Suprapubic skin (tissue), 4 donors: ENCODE results near the gene UNC13B. TPM values are rescaled to one million over a fixed set of nuclear protein-coding genes. Genes with fewer than 3 reads are reported as not detected.

ENCODE experiments used
- DNase-seq, 2 donors: peaks; one replicate each; pipeline ENCODE4 v3.0.0-alpha.2; 2019; ENCODE audit warnings: low spot score in 2 of 2
- H3K27ac ChIP-seq: fragments of 200-600 bp; sonication (generic); one replicate; pipeline ENCODE4 v1.5.1; 2019
- H3K27me3 ChIP-seq: fragments of 200-600 bp; sonication (generic); one replicate; pipeline ENCODE4 v1.5.1; 2019
- H3K36me3 ChIP-seq: fragments of 200-600 bp; sonication (generic); one replicate; pipeline ENCODE4 v1.5.1; 2019
- H3K4me1 ChIP-seq: fragments of 200-600 bp; sonication (generic); one replicate; pipeline ENCODE4 v1.5.1; 2019
- H3K4me3 ChIP-seq: fragments of 200-600 bp; sonication (generic); one replicate; pipeline ENCODE4 v1.5.1; 2019; ENCODE audit warnings: mild to moderate bottlenecking
- H3K9me3 ChIP-seq: fragments of 200-600 bp; sonication (generic); one replicate; pipeline ENCODE4 v1.5.1; 2019
- EP300 ChIP-seq: sonication (generic); formaldehyde crosslinking; IDR thresholded peaks from one replicate; pipeline ENCODE4 v1.6.1; 2017; ENCODE audit warnings: antibody characterized with exemption
- POLR2A ChIP-seq, 2 donors: fragments of 450-650 bp; IDR thresholded peaks; one replicate each; pipeline ENCODE4 v1.6.1; 2017; ENCODE audit warnings: antibody characterized with exemption in 2 of 2, mild to moderate bottlenecking in 2 of 2, moderate library complexity in 2 of 2
- POLR2AphosphoS5 ChIP-seq, 3 donors: sonication (generic); formaldehyde crosslinking; IDR thresholded peaks; one replicate each; pipeline ENCODE4 v1.6.1; 2017; ENCODE audit warnings: antibody characterized with exemption in 3 of 3
- WGBS: methylation state at CpG from one replicate; pipeline ENCODE4 v1.1.5; 2018; 5-methylcytosine and 5-hydroxymethylcytosine counted together
- total RNA-seq, 4 donors: library from RNA; depleted of rRNA; stranded (reverse); fragments of >200 nt; gene quantifications; one replicate each; pipeline ENCODE4 v1.1.0, GENCODE V29; 2016
- TF ChIP-seq, protein P1 (sequence below), 2 donors: fragments of 200-600 bp in 1 of 2; fragments of 450-650 bp in 1 of 2; sonication (generic) in 1 of 2; IDR thresholded peaks; one replicate each; pipeline ENCODE4 v1.5.1; 2016 to 2019; ENCODE audit warnings: antibody characterized with exemption in 2 of 2, mild to moderate bottlenecking in 1 of 2, moderate library complexity in 1 of 2

UNC13B gene
- total RNA-seq, 4 donors from 2014 or later = 27.8 to 43.2 (median 30.6) TPM

DNA sequence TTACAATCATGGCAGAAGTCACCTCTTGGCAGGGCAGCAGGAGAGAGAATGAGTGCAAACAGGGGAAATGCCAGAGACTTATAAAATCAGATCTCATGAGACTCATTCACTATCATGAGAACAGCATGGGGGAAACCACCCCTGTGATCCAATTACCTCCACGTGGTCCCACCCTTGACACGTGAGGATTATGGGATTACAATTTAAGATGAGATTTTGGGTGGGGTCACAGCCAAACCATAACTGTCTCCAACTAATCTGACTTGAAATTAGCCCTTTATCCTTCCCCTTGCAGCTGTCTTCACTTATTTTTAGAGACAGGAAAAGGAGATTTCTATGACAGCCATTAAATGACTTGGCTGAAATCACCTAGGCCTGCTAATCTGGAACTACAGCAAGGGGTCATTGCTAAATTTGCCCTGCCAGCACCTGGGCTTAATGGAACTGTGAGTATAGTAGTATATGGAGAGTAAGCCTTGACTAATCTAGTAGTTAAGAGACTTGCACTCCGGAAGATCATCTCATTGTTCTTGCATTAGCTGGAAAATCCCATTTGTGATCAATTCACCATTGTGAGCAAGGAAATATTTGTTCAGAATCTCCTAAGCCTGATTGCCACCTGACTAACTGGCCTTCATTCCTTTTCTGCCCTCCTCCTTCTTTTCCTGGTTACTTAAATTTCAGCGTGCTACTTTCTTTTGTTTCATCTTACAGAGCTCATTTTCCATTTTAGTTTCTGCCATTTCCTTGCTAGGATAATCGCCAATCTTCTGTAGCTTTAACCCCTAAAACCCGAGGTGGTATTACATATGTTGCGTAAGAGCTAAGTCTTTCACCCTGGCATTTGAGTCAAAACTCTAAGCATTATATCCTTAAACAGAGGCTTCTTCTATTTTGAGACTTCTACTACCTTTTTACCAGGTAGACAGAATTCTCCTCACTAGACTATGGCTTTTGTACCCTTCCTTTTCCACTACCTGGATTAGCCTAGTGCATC is 262.8 kb downstream of the UNC13B start:
- Histone ChIP-seq H3K4me1 (no peaks in the 10 kb centered on the region), H3K27me3 (no peaks in the 10 kb centered on the region), H3K36me3 (no peaks in the 10 kb centered on the region), H3K27ac (no peak overlapping the region), H3K9me3 (peaks cover 4% of the 10 kb centered on the region), H3K4me3 (no peak overlapping the region)
- DNase-seq = no peak
- 69% methylated on average over 7 of the region's 7 CpGs for WGBS
- no peak for TF ChIP-seq POLR2A (IDR thresholded peaks at IDR 0.05)
- no peak for TF ChIP-seq EP300
- TF ChIP-seq, protein P1, sequence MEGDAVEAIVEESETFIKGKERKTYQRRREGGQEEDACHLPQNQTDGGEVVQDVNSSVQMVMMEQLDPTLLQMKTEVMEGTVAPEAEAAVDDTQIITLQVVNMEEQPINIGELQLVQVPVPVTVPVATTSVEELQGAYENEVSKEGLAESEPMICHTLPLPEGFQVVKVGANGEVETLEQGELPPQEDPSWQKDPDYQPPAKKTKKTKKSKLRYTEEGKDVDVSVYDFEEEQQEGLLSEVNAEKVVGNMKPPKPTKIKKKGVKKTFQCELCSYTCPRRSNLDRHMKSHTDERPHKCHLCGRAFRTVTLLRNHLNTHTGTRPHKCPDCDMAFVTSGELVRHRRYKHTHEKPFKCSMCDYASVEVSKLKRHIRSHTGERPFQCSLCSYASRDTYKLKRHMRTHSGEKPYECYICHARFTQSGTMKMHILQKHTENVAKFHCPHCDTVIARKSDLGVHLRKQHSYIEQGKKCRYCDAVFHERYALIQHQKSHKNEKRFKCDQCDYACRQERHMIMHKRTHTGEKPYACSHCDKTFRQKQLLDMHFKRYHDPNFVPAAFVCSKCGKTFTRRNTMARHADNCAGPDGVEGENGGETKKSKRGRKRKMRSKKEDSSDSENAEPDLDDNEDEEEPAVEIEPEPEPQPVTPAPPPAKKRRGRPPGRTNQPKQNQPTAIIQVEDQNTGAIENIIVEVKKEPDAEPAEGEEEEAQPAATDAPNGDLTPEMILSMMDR (IDR thresholded peaks at IDR 0.05) = no peak
- no peak for TF ChIP-seq POLR2AphosphoS5 (IDR thresholded peaks at IDR 0.05)

DNA sequence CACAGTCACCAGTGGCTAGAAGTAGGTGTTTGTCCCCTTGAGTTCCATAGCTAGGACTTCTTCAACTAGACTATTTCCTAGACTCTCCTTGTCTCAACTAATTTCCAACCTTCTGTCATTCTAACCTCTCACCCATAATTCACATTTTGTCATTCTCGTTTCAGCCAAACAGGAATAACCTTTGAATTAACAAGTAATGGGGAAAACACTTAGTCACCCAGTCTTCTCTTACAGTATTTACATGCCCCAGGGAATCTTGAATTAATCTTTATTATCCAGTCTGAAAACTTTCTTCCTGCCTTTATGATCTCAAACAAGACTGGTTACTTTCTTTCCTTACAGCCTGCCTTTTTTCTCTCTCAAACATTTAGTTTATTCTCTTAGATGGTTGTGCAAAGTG is 264.8 kb downstream of the UNC13B start:
- Histone ChIP-seq H3K36me3 (no peaks in the 10 kb centered on the region), H3K9me3 (peaks cover 4% of the 10 kb centered on the region), H3K27ac (no peak overlapping the region), H3K4me1 (no peaks in the 10 kb centered on the region), H3K27me3 (no peaks in the 10 kb centered on the region), H3K4me3 (no peak overlapping the region)
- TF ChIP-seq POLR2A (IDR thresholded peaks at IDR 0.05) (no peak), EP300 (no peak), POLR2AphosphoS5 (IDR thresholded peaks at IDR 0.05) (no peak)
- TF ChIP-seq, protein P1 (IDR thresholded peaks at IDR 0.05) = no peak
- 33% methylated on average over 1 of the region's 1 CpG for WGBS
- DNase-seq = no peak

DNA sequence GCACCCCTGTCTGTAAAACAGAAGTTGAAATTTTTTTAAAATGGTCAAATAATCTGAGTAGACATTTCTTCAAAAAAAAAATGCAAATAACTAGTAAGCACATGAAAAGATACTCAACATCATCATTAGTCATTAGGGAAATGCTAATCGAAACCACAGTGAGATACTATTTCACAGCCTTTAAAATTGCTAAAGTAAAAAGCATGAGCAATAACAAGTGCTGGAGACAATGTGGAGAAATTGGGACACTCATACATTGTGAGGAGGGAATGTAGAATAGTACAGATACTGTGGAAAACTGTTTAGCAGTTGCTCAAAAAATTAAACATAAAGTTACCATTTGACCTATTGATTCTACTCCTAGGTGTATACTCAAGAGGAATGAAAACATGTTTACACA is 269.7 kb downstream of the UNC13B start:
- WGBS = 86% methylated on average over 1 of the region's 1 CpG
- H3K27me3 ChIP-seq = no peaks in the 10 kb centered on the region
- no peak for TF ChIP-seq POLR2AphosphoS5 (IDR thresholded peaks at IDR 0.05)
- TF ChIP-seq, protein P1 (IDR thresholded peaks at IDR 0.05) = no peak
- TF ChIP-seq EP300 = no peak
- no peak for TF ChIP-seq POLR2A (IDR thresholded peaks at IDR 0.05)
- H3K9me3 ChIP-seq = peaks cover 4% of the 10 kb centered on the region
- H3K36me3 ChIP-seq = no peaks in the 10 kb centered on the region
- no peaks in the 10 kb centered on the region for H3K4me1 ChIP-seq
- H3K4me3 ChIP-seq = no peak overlapping the region
- H3K27ac ChIP-seq = no peak overlapping the region
- no peak for DNase-seq

DNA sequence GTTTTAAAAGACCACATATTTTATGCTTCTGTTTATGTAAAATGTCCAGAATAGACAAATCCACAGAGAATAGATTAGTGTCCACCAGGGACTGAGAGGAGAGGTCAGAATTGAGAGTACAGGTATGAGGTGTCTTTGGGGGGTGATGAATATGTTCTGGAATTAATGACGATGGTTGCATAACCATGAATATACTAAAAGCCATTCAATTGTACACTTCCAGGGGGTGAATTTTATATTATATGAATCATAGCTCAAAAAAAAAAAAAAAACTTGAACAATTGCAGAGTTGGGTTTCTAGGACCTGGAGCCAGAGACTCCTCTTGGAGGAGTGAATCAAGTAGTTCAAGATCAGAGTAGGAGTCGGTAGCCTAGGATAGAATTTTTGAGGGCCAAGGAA is 270.3 kb downstream of the UNC13B start:
- Histone ChIP-seq H3K27me3 (no peaks in the 10 kb centered on the region), H3K4me3 (no peak overlapping the region), H3K36me3 (no peaks in the 10 kb centered on the region), H3K4me1 (no peaks in the 10 kb centered on the region), H3K27ac (no peak overlapping the region), H3K9me3 (peaks cover 4% of the 10 kb centered on the region)
- TF ChIP-seq EP300 (no peak), POLR2AphosphoS5 (IDR thresholded peaks at IDR 0.05) (no peak), POLR2A (IDR thresholded peaks at IDR 0.05) (no peak)
- TF ChIP-seq, protein P1 (IDR thresholded peaks at IDR 0.05) = no peak
- WGBS = 86% methylated on average over 2 of the region's 2 CpGs
- DNase-seq = no peak

DNA sequence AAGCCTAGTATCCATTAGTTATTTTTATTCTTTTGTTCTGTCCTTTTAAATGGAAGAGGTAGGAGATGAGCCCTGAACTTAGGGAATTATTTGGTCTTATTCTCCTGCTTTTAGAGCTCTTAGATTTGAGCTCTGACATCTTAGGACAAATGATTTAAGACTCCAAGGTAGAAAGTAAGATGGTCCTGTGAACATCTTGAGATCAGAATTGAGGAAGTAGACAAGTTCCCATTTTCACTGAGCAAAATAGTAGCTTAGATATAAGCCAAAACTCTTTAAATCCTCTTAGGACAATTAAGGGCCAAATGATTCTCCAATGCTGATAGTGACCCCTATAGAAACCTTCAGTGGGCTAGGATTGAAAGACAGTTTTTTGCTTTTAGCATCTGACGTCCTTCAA is 275.1 kb downstream of the UNC13B start:
- Histone ChIP-seq H3K4me1 (no peaks in the 10 kb centered on the region), H3K27ac (no peak overlapping the region), H3K27me3 (no peaks in the 10 kb centered on the region), H3K36me3 (no peaks in the 10 kb centered on the region), H3K4me3 (no peak overlapping the region), H3K9me3 (no peaks in the 10 kb centered on the region)
- 78% methylated on average over 1 of the region's 1 CpG for WGBS
- TF ChIP-seq POLR2A (IDR thresholded peaks at IDR 0.05) = no peak
- no peak for TF ChIP-seq POLR2AphosphoS5 (IDR thresholded peaks at IDR 0.05)
- TF ChIP-seq EP300 = no peak
- TF ChIP-seq, protein P1 (IDR thresholded peaks at IDR 0.05) = no peak
- DNase-seq = no peak
